Measurements from ENCODE around the gene KLK12. TPM values are rescaled to one million over a fixed set of nuclear protein-coding genes. Genes with fewer than 3 reads are reported as not detected.

Gene KLK12
- total and polyA plus RNA-seq, 9 of the 15 experiments (the other 6 are each of a cell fraction or from before 2014, with no cell fraction given): not detected

DNA sequence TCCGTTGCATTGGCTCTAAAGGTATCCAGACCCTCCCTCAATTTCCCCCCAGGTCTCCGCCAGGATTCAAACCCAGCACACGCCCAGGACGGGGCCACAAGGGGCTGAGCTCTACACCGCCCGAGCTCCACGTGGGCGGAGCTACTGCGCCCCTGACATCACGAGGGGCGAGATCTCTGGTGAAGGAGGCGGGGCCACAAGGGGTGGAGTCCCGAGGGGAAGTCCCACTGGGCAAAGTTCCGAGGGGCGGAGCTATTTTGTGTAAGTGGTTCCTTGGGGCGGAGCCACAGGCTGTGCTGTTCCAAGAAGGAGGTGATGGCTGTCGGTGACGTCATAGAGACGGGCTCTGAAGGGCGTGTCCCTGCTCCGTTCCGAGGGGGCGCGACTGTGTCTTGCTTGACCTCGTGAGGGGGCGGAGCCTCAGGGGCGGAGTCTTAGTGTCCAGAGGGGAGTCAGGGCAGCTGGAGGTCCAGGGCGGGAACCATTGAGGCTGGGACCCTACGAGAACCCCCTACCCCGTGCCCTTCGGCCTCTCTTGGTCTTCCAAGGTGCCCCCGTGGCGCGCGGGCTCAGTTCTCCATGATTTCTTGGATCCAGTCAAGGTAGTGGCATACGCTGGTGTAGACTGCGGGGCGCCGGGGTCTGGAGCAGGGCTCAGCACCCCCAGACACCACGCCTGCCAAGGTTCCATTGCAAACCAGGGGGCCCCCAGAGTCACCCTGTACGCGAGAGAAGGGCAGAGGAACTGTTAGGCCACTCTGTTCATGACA, 32.1 kb downstream of the KLK12 start (continued):
- TF ChIP-seq, protein P1, sequence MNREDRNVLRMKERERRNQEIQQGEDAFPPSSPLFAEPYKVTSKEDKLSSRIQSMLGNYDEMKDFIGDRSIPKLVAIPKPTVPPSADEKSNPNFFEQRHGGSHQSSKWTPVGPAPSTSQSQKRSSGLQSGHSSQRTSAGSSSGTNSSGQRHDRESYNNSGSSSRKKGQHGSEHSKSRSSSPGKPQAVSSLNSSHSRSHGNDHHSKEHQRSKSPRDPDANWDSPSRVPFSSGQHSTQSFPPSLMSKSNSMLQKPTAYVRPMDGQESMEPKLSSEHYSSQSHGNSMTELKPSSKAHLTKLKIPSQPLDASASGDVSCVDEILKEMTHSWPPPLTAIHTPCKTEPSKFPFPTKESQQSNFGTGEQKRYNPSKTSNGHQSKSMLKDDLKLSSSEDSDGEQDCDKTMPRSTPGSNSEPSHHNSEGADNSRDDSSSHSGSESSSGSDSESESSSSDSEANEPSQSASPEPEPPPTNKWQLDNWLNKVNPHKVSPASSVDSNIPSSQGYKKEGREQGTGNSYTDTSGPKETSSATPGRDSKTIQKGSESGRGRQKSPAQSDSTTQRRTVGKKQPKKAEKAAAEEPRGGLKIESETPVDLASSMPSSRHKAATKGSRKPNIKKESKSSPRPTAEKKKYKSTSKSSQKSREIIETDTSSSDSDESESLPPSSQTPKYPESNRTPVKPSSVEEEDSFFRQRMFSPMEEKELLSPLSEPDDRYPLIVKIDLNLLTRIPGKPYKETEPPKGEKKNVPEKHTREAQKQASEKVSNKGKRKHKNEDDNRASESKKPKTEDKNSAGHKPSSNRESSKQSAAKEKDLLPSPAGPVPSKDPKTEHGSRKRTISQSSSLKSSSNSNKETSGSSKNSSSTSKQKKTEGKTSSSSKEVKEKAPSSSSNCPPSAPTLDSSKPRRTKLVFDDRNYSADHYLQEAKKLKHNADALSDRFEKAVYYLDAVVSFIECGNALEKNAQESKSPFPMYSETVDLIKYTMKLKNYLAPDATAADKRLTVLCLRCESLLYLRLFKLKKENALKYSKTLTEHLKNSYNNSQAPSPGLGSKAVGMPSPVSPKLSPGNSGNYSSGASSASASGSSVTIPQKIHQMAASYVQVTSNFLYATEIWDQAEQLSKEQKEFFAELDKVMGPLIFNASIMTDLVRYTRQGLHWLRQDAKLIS (CRISPR knock-in tag; IDR thresholded peaks at IDR 0.05): no peak
- TF ChIP-seq, protein P2, sequence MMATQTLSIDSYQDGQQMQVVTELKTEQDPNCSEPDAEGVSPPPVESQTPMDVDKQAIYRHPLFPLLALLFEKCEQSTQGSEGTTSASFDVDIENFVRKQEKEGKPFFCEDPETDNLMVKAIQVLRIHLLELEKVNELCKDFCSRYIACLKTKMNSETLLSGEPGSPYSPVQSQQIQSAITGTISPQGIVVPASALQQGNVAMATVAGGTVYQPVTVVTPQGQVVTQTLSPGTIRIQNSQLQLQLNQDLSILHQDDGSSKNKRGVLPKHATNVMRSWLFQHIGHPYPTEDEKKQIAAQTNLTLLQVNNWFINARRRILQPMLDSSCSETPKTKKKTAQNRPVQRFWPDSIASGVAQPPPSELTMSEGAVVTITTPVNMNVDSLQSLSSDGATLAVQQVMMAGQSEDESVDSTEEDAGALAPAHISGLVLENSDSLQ (IDR thresholded peaks at IDR 0.05): peak; percentile 89
- TF ChIP-seq NKRF (IDR thresholded peaks at IDR 0.05; ENCODE audit: borderline replicate concordance): no peak
- peak; percentile 94 for TF ChIP-seq JUNB (CRISPR knock-in tag; conservative IDR thresholded peaks at IDR 0.05)
- TF ChIP-seq POLR2G (IDR thresholded peaks at IDR 0.05; ENCODE audit: low read depth, low read length): peak; percentile 73
- TF ChIP-seq CXXC5 (CRISPR knock-in tag; IDR thresholded peaks at IDR 0.05): peak; percentile 46; the same call in 1 of the 2 replicates
- no peak for TF ChIP-seq ZNF444 (CRISPR knock-in tag; IDR thresholded peaks at IDR 0.05)
- TF ChIP-seq RREB1 (CRISPR knock-in tag; IDR thresholded peaks at IDR 0.05): no peak
- TF ChIP-seq MYC (IDR thresholded peaks at IDR 0.05; ENCODE audit: low read depth, low read length): peak; percentile 59; the same call in 1 of the 2 replicates
- no peak for TF ChIP-seq MYC (CRISPR knock-in tag; IDR thresholded peaks at IDR 0.05; ENCODE audit: borderline replicate concordance, low read depth)
- 0 out of 2 replicates have a peak, but pooled peaks have one; percentile 49 for TF ChIP-seq BCOR (IDR thresholded peaks at IDR 0.05)
- no peak for TF ChIP-seq WHSC1 (IDR thresholded peaks at IDR 0.05; ENCODE audit: low read length)
- no peak for TF ChIP-seq ESRRA (IDR thresholded peaks at IDR 0.05; ENCODE audit: borderline replicate concordance, low read depth)
- TF ChIP-seq NR2F6 (CRISPR knock-in tag; IDR thresholded peaks at IDR 0.05): no peak

Measured in K562 (cell line).